HG03520 (cell line): Measurements from ENCODE around the gene MUC3A.

ENCODE experiments used
- ATAC-seq: cut with Tn5 transposase; IDR thresholded peaks from one replicate; pipeline ENCODE4 v1.9.1; 2021; ENCODE audit warnings: mild to moderate bottlenecking, moderate library complexity; ENCODE audit not compliant: unreplicated experiment

MUC3A gene

DNA sequence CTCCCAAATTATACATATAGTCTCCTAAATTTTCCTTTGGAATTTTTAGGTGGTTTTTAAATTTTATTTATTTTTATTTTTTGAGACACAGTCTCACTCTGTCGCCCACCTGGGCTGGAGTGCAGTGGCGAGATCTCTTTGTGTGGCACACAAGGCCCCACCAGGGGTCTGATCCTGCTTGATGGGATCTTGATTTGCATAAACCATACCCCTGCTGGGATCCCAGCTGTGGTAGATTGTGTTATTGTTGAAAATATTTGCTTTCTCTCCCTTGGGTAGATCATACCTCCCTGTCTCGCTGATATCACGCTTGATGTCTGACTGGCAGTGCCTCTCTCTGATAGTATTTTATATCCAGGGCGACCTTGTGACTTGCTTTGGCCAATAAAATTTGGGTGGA, 5.6 kb upstream of the MUC3A start:
- ATAC-seq, result no peak

DNA sequence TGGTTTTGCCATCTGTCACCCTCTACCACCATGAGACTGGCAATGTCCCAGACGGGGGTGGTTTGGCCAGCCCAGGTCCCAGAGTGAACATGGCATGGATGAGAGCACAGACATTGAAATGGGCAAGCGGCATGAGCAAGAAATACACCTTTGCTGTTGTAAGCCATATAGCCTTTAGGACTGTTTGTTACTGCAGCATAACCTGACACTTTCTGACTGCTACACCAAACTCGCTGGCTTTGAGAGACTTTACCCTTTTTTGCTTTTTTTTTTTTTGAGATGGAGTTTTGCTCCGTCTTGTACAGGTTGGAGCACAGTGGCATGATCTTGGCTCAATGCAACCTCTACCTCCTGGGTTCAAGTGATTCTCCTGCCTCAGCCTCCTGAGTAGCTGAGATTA, 5.2 kb upstream of the MUC3A start:
- no peak for ATAC-seq

DNA sequence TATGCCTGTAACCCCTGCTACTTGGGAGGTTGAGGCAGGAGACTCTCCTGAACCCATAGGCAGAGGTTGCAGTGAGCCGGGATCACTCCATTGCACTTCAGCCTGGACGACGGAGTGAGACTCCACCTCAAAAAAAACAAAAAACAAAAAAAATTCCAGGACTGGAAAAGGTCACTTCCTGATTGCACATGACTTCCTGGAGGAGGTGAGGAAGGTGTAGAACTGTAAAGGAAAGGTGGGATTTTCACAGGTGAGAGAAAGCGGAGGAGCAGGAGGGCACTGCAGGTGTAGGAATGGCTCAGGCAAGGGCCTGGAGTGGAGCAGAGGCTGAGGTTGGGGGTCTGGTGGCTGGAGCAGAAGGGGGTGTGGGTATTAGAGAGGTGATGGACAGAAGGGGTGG, 3.2 kb upstream of the MUC3A start:
- no peak for ATAC-seq

DNA sequence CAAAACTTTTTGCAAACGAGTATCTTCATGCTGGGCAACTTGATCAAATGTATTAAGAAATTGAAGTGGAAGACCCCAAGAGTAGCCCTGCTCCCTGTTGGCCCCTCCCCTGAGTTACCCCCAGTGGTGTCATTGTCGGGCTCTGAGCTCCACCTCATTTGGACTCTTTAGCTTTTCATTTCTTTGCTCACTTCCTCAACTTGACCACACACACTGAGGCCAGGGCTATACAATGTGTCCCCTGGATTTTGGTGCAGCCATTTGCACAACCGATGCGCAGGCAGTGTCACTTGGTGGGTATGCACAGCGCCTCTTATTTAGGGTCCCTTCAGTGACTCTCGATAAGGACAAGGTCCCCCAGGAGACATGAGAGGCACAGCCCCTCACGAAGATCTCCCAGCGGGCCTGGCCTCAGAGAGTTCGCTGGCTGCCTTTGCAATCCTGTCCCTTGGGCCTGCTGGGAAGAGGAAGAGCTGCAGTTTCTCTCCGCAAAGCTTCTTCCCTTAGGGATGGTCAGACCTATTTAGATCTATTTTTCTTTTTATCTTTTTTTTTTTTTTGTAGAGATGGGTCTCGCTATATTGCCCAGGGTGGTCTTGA, 2.5 kb upstream of the MUC3A start:
- ATAC-seq, result no peak

DNA sequence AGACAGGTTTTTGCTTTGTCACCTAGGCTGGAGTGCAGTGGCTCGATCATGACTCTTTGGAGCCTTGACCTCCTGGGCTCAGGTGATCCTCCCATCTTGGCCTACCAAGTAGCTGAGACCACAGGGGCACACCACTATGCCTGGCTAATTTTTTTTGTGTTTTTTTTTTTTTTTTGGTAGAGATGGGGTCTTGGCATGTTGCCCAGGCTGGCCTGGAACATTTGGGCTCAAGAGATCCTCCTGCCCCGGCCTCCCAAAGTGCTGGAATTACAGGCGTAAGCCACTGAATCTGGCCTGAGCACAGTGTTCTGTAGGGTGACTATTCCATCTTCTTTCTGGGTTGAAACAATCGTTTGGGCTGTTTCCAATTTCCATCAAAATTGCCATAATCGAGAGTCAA, 1.5 kb upstream of the MUC3A start:
- no peak for ATAC-seq

DNA sequence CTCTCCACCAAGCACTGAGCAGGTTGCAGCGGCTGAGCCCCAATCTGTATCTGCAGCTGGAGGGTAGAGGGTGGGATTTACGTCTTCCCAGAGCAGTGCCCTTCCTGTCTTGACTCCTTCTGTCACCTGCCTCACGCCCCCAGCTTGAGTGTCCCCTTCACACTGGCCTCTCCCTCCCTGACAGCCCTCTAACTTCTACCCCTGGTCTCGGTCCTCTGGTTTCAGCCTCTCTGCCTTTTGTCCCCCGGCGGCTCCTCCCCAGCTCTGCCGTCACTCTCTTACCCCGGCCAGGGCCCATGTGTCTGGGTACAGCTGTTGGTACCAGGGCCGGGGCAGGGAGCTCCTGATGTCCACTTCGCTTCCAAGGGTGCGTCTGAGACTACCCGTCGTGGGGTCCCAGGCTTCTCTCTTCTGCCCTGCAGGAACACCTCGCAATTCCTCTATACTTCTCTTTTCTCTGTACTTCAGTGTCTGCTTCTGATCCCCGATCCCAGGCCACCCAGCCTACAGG, 654 bp downstream of the MUC3A start:
- no peak for ATAC-seq

DNA sequence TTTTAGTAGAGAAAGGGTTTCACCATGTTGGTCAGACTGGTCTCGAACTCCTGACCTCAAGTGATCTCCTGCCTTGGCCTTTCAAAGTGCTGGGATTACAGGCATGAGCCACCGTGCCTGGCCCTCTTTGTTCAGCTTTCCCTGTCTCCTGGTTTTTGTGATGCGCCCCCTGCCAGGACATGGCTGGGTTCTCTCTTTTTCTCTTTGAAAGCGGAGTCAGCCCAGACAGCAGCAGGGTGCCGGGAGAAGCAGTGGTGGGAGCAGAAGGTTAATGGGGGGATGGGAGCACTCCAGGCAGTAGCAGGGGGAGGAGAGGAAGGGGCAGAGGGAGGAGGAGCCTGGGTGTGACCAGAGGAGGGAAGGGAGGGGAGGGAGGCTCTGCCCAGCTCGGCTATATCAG, 1.8 kb downstream of the MUC3A start:
- ATAC-seq, result no peak

DNA sequence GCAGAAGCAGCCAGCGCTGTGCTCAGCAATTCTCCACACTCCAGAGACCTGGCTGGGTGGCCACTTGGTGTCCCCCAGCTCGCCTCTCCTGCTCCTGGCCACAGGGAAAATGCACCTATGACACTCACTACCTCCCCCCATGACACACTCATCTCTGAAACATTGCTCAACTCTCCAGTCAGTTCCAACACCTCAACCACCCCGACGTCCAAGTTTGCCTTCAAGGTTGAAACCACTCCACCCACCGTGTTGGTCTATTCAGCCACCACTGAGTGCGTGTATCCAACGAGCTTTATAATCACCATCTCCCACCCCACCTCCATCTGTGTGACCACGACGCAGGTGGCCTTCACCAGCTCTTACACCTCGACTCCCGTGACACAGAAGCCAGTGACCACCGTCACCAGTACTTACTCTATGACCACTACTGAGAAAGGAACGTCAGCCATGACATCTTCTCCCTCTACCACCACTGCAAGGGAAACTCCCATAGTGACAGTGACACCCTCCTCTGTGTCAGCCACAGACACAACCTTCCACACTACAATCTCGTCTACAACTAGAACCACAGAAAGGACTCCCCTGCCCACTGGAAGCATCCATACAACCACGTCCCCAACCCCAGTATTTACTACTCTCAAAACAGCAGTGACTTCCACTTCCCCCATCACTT, 2.7 kb downstream of the MUC3A start:
- ATAC-seq, result no peak

DNA sequence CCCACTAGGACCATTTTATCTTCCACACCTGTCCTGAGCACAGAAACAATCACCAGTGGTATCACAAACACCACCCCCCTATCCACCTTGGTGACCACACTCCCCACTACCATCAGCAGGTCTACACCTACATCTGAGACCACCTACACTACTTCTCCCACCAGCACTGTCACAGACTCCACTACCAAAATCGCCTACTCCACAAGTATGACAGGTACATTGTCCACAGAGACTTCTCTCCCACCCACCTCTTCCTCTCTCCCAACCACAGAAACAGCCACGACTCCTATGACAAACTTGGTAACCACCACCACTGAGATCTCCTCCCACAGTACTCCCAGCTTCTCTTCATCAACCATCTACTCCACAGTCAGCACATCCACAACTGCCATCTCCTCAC, 3.3 kb downstream of the MUC3A start:
- no peak for ATAC-seq

DNA sequence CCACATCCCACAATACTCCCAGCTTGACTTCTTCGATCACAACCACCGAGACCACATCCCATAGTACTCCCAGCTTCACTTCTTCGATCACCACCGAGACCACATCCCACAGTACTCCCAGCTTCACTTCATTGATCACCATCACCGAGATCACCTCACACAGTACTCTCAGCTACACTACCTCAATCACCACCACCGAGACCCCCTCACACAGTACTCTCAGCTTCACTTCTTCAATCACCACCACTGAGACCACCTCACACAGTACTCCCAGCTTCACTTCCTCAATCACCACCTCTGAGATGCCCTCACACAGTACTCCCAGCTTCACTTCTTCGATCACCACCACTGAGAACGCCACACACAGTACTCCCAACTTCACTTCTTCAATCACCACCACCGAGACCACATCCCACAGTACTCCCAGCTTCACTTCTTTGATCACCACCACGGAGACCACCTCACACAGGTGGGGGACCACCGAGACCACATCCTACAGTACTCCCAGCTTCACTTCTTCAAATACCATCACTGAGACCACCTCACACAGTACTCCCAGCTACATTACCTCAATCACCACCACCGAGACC, 8.6 kb downstream of the MUC3A start:
- no peak for ATAC-seq

DNA sequence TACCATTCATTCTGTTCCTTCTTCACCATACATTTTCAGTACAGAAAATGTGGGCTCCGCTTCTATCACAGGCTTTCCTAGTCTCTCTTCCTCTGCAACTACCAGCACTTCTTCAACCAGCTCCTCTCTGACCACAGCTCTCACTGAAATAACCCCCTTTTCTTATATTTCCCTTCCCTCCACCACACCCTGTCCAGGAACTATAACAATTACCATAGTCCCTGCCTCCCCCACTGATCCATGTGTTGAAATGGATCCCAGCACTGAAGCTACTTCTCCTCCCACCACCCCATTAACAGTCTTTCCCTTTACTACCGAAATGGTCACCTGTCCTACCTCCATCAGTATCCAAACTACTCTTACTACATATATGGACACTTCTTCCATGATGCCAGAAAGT, 10.6 kb downstream of the MUC3A start:
- no peak for ATAC-seq

DNA sequence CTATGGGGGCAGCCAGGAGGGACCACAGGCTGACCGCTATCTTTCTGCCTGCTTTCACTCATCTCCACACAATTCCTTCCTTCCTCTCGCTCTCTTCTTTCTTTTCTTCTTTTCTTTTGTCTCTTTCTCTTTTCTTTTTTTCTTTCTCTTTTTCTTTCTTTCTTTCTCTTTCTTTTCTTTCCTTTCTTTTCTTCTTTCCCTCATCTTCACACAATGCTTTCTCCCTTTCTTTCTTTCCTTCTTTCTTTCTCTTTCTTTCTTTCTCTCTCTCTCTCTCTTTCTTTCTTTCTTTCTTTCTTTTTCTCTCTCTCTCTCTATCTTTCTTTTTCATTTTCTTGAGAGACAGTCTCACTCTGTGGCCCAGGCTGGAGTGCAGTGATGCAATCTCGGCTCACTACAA, 13.2 kb downstream of the MUC3A start:
- ATAC-seq, result no peak

DNA sequence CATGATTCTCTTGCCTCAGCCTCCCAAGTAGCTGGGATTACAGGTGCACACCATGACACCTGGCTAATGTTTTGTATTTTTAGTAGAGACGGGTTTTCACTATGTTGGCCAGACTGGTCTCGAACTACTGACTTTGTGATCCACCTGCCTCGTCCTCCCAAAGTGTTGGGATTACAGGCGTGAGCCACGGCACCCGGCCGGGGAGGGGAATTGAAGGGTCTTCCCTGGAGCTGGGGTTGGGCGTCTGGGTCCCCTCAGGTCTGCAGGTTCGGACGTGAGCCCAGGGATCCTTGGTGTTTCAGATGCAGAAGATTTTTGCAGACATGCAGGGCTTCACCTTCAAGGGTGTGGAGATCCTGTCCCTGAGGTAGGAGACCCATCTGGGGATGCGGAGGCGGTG, 14.1 kb downstream of the MUC3A start:
- no peak for ATAC-seq

DNA sequence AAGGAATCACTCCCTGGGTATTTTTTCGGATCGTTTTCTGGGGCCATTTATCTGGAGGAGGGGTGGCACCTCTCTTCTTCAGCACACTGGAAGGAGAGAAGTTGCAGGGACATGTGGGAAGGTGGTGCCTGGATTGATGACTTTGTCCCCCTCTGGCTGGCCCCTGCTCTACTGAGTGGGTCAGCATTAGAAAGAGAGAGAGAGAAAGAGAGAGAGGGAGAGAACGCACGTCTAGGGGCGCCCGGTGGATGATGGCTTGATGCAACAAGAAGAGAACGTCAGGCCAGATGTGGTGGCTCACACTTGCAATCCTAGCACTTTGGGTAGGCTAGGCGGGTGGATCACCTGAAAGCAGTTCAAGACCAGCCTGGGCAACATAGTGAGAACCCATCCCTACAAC, 14.5 kb downstream of the MUC3A start:
- no peak for ATAC-seq

DNA sequence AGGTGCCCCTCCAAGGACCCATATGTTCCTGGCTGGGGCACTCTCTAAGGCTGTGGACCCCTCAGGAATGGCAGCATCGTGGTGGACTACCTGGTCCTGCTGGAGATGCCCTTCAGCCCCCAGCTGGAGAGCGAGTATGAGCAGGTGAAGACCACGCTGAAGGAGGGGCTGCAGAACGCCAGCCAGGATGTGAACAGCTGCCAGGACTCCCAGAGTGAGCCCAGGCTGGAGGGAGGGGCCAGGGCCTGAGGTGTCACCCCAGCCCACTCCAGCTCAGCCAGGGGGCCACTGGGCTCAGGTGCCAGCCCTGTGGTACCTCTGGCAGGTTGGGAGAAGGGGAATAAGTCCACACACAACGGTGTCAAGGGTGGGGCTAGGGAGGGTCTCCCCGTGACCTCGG, 15.3 kb downstream of the MUC3A start:
- no peak for ATAC-seq

DNA sequence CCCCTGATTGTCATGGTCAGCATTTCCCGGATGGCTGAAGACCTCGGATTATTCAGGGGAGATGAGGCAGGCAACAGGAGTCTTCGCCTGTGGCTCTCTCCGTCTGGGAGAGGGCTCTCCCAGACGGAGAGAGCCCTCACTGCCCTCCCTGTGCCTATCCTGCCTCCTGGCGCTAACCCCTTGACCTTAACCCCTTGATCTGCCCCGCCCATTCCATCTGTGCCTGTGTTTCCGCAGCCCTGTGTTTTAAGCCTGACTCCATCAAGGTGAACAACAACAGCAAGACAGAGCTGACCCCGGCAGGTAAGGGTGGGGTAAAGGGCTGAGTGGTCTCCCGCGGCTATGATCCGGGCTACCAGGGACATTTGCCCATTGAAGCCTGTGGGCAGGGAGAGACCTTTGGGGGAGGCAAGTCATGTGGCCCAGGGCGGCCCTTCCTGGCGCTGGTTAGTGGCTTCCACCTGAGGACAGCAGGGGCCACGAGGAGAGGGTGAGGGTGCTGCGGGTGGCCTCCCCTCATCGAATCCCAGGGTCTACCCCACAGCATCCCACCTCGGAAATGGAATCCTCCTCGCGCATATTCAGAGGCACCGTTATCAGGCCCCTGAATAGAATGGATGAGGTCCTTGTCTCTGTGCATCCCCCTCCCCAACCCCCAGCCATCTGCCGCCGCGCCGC, 15.8 kb downstream of the MUC3A start:
- no peak for ATAC-seq

DNA sequence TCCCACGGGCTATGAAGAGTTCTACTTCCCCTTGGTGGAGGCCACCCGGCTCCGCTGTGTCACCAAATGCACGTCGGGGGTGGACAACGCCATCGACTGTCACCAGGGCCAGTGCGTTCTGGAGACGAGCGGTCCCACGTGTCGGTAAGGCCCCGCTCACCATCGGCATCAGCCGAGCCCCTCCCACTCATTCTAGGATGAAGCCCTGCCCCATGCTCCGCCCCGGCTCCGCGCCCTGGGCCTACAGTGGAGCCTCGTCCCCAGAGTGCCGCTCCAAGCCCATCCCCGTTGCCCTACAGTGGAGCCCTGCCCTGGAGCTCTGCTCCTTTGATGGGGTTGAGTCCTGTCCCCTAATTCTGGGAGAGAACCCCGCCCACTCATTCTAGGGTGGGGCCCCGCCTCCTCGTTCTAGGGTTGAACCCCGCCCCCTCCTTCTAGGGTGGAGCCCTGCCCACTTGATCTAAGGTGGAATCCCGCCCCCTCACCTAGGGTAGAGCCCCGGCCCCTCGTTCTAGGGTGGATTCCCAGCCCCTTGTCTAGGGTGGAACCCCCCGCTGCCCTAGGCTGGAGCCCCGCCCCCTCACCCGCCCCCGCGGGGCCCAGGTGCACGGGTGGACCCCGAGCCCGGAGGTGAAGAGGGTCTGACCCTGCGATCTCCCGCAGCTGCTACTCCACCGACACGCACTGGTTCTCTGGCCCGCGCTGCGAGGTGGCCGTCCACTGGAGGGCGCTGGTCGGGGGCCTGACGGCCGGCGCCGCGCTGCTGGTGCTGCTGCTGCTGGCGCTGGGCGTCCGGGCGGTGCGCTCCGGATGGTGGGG, 16.6 kb downstream of the MUC3A start:
- ATAC-seq, result peak; percentile 45

DNA sequence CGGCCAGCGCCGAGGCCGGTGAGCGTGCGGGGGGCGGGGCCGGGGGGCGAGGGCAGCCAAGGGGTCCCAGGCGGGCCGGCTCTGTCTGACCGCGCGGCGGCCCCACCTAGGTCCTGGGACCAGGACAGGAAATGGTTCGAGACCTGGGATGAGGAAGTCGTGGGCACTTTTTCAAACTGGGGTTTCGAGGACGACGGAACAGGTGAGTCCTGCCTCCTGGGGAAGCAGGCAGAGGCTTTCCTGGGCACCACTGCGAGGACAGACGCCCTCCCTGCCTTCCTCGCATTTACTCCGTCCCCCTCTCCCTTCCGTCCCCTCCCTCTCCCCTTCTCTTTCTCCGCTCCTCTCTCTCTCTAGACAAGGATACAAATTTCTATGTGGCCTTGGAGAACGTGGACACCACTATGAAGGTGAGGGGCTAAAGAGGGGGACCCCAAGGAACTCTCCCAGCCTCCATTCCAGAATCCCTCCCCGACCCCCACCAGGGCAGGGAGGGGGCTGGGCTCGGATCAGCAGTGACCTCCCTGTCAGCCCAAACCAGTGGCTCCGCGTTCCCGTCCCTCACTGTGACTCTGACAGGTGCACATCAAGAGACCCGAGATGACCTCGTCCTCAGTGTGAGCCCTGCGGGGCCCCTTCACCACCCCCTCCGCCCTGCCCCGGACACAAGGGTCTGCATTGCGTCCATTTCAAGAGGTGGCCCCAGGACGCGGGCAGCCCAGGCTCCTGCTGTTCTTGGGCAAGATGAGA, 17.4 kb downstream of the MUC3A start:
- ATAC-seq, result no peak

DNA sequence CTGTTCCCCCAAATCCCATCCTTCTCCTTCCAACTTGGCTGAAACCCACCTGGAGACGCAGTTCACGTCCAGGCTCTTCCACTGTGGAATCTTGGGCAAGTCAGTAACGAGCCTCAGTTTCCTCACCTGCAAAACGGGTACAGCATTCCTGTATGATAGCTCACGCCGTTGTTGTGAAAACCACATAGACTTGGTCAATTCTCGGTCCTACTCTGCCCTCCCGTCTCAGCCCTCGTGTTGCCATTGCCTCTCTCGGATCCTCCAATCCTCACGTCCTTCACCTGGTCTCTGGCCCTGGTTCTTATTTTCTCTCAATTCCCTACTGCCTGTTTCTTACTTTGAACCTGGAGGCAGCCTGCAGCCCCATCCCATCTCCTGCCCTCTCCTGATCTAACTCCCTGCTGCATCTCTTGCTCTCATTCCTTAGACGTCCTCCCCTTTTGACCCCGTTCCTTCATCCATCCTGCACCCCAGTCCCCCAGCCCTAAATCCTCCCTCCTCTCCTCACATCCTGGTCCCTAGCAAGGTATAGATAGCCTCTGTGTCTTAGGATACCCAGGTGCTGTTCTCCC, 18.0 kb downstream of the MUC3A start:
- ATAC-seq, result no peak

DNA sequence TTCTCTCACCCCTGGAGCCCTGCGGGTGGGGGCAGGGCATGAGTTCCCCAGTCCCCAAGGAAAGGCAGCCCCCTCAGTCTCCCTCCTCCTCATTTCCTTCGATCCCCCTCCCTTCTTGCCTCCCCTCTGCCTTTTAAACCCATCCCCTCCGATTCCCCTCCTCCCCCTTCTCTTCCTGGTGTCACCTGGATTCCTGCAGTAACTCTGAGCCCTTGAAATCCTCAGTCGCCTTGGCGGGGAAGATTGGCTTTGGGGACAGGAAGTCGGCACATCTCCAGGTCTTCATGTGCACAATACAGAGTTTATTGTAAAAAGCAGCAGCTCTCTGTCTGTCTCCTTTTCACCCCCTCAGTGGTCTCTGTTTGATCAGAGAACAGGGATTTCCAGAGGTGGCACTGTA, 18.7 kb downstream of the MUC3A start:
- ATAC-seq, result no peak
